Adrenal gland (tissue), 12 donors: ENCODE measurements around the gene DCAF11. TPM values are rescaled to one million over a fixed set of nuclear protein-coding genes. Genes with fewer than 3 reads are reported as not detected.

Experiments used
- DNase-seq, 7 donors: peaks; one replicate each; pipeline ENCODE4 v3.0.0-alpha.2; 2019 to 2020
- H3K27ac ChIP-seq, 5 donors: fragments of 200-600 bp; sonication (generic) in 4 of 5; 1 replicate in 3 of 5; 2 replicates in 2 of 5; pipeline versions ENCODE4 v1.5.1 to v1.8.0; 2016 to 2020; ENCODE audit warnings: mild to moderate bottlenecking in 1 of 5
- H3K27me3 ChIP-seq: fragments of 200-600 bp; 2 replicates; pipeline ENCODE4 v1.8.0; 2021
- H3K36me3 ChIP-seq, 2 donors: fragments of 200-600 bp; replicated peaks in 1 of 2; 1 replicate in 1 of 2; 2 replicates in 1 of 2; pipeline versions ENCODE4 v1.5.1 to v1.8.0; 2018 to 2022
- H3K4me1 ChIP-seq, 2 donors: fragments of 200-600 bp; replicated peaks in 1 of 2; 1 replicate in 1 of 2; 2 replicates in 1 of 2; pipeline versions ENCODE4 v1.5.1 to v1.8.0; 2018 to 2021
- H3K4me3 ChIP-seq, 4 donors: fragments of 200-600 bp; sonication (generic) in 3 of 4; one replicate each; pipeline ENCODE4 v1.5.1; 2016 to 2018
- H3K9me3 ChIP-seq, 3 donors: fragments of 200-600 bp; sonication (generic) in 1 of 3; replicated peaks in 1 of 3; 1 replicate in 2 of 3; 2 replicates in 1 of 3; pipeline versions ENCODE4 v1.5.1 to v1.8.0; 2016 to 2021
- CTCF ChIP-seq, 6 experiments: fragments of 450-650 bp in 4 of 6; fragments of 200-600 bp in 2 of 6; sonication (generic) in 1 of 6; IDR thresholded peaks; 1 replicate in 5 of 6; 2 replicates in 1 of 6; pipeline versions ENCODE4 v1.5.1 to v1.8.0; 2016 to 2021; ENCODE audit warnings: antibody characterized with exemption in 6 of 6, mild to moderate bottlenecking in 2 of 6, moderate library complexity in 1 of 6
- POLR2A ChIP-seq, 2 donors: fragments of 450-650 bp; IDR thresholded peaks; one replicate each; pipeline ENCODE4 v1.6.1; 2017; ENCODE audit warnings: antibody characterized with exemption in 2 of 2, mild to moderate bottlenecking in 2 of 2, moderate library complexity in 1 of 2
- WGBS, 4 donors: extraction: QIAGEN DNeasy Blood & Tissue Kit in 2 of 4; methylation state at CpG; one replicate each; pipeline versions ENCODE4 v1.1.5 to v1.1.7; 2013 to 2017; 5-methylcytosine and 5-hydroxymethylcytosine counted together
- intact Hi-C, 2 donors: fragments of 100-400 bp; cut with DNase I; formaldehyde crosslinking; loops; one replicate each; pipeline versions ENCODE4 v1.14.1 to v1.15.0; 2022 to 2023
- polyA plus RNA-seq, 3 donors: library from polyadenylated mRNA; stranded (reverse); fragments of 200-250 nt in 2 of 3; fragments of 350-450 nt in 1 of 3; fragmentation: Illumina TruSeq in 1 of 3; extraction: RNeasy Lipid Tissue Mini Kit (QIAGEN cat#74804) in 1 of 3; gene quantifications; one replicate each; pipeline ENCODE4 v1.2.3, GENCODE V29; 2013 to 2014
- total RNA-seq, 9 donors: library from RNA; depleted of rRNA in 4 of 9; stranded (reverse); fragments of >200 nt in 4 of 9; fragments of 120-200 nt in 1 of 9; fragmentation: NEBNext Ultra II Directional in 1 of 9; extraction: Animal tissue kit (Norgen Biotek cat#: 25700) in 1 of 9; gene quantifications; one replicate each; pipeline versions ENCODE4 v1.1.0 to v1.2.4, GENCODE V29; 2013 to 2023
- donor health status: healthy with polysubstance abuse.
- donor health status: Bipolar disorder and iron deficiency.
- donor health status: DM: yes; HTN: yes; CAD: no.
- donor health status: DM: no; HTN: no; CAD: no.
- donor health status: DM: no; HTN: no; CAD: no.
- donor health status: DM: yes; HTN: yes; CAD: no.

Gene DCAF11
- total and polyA plus RNA-seq, 12 donors: 40.4 to 401 (median 120) TPM

- H3K27me3 ChIP-seq: no peaks in the 10 kb centered on the region
- DNase-seq: peak; percentile 91 to 98 (median 97)
- WGBS, 4 donors: 0% methylated on average over 29 to 42 of the region's 42 CpGs
- H3K4me3 ChIP-seq: peak overlapping the region in 3 of 4 donors; percentile 51 to 81 (median 75)
- peak overlapping the region; percentile 97 to 100 (median 98) for H3K27ac ChIP-seq
- peaks cover 0 to 24% of the 10 kb centered on the region in 2 donors for H3K36me3 ChIP-seq
- no peaks in the 10 kb centered on the region for H3K9me3 ChIP-seq
- TF ChIP-seq CTCF (IDR thresholded peaks at IDR 0.05) (peak in 2 of 6 experiments; percentile 4 to 9), POLR2A (IDR thresholded peaks at IDR 0.05) (peak; percentile 63 to 89)
- intact Hi-C loops: no loop called here
- H3K4me1 ChIP-seq: peaks cover 19 to 22% of the 10 kb centered on the region in 2 donors
Measured at GRCh38 chr14:24113801-24114531, 611 bp upstream of the DCAF11 start.

DNA sequence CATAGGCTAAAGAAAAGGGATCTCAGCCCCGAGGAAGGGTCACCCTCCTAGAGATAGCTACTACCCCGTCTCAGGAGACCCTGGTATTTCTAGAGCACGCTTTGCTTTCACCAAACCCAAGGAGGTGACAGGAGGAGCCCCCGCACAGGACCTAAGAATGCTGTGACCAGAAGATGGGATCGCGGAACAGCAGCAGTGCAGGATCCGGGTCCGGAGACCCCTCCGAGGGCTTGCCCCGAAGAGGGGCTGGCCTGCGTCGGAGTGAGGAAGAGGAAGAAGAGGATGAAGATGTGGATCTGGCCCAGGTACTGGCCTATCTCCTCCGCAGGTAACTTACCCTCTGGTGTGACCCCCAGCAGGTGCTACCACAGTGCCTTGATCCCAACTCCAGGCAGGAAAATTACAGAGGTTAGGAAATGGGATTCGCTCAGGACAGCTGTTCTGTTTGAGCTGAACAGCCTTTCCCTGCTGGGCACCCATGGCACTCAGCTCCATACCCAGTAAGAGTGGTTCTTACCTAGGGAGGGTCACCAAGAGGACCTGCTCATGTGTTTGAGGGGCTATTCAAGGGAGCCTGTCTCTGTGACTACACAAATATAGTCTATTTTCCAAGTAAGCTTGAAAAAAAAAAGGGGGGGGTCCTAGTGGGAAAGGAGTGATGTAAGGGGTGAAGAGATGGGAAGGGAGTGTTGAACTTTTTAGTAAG, 998 bp downstream of the DCAF11 start:
- H3K36me3 ChIP-seq: peaks cover 0 to 40% of the 10 kb centered on the region in 2 donors
- intact Hi-C loops: no loop called here
- TF ChIP-seq CTCF (IDR thresholded peaks at IDR 0.05): no peak
- TF ChIP-seq POLR2A (IDR thresholded peaks at IDR 0.05): no peak
- no peaks in the 10 kb centered on the region for H3K9me3 ChIP-seq
- DNase-seq: peak in 1 of 7 donors; percentile 18
- WGBS, 4 donors: 1 to 2% (median 2%) methylated on average over 9 to 14 of the region's 14 CpGs
- H3K27me3 ChIP-seq: no peaks in the 10 kb centered on the region
- peak overlapping the region in 4 of 5 donors; percentile 97 to 100 (median 98) for H3K27ac ChIP-seq
- peak overlapping the region in 3 of 4 donors; percentile 19 to 81 (median 55) for H3K4me3 ChIP-seq
- peaks cover 19% of the 10 kb centered on the region in 2 donors for H3K4me1 ChIP-seq

GRCh38 chr14:24116128-24116814, 1.7 kb downstream of the DCAF11 start:
- H3K4me1 ChIP-seq: peaks cover 19% of the 10 kb centered on the region in 2 donors
- no peak for TF ChIP-seq CTCF (IDR thresholded peaks at IDR 0.05)
- TF ChIP-seq POLR2A (IDR thresholded peaks at IDR 0.05): no peak
- 69 to 79% (median 74%) methylated on average over 6 of the region's 6 CpGs for WGBS, 4 donors
- H3K9me3 ChIP-seq: no peaks in the 10 kb centered on the region
- peaks cover 0 to 47% of the 10 kb centered on the region in 2 donors for H3K36me3 ChIP-seq
- no peaks in the 10 kb centered on the region for H3K27me3 ChIP-seq
- intact Hi-C loops: no loop called here
- peak overlapping the region in 1 of 5 donors; percentile 97 for H3K27ac ChIP-seq
- DNase-seq: no peak
- peak overlapping the region in 1 of 4 donors; percentile 81 for H3K4me3 ChIP-seq

DNA sequence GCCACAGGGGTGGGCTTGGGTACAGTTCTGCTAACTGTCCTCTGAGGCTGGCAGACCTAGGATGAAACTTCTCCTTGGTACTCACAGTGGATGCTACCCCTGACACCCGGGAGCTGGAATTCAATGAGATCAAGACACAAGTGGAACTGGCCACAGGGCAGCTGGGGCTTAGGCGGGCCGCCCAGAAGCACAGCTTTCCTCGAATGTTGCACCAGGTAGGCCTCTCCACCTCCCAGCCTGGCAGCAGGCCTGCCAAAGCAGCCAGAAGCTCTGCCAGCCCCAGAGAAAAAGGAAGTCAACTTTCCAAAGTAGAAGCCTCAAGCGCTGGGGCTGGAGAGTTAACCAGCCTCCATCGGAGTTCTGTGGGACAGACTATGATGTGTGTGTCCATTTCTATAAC, 2.6 kb downstream of the DCAF11 start:
- TF ChIP-seq POLR2A (IDR thresholded peaks at IDR 0.05): no peak
- TF ChIP-seq CTCF (IDR thresholded peaks at IDR 0.05): no peak
- 77 to 93% (median 90%) methylated on average over 6 of the region's 6 CpGs for WGBS, 4 donors
- Histone ChIP-seq H3K27me3 (no peaks in the 10 kb centered on the region), H3K27ac (no peak overlapping the region), H3K9me3 (no peaks in the 10 kb centered on the region), H3K4me1 (peaks cover 19% of the 10 kb centered on the region in 2 donors), H3K4me3 (no peak overlapping the region), H3K36me3 (peaks cover 0 to 56% of the 10 kb centered on the region in 2 donors)
- intact Hi-C loops: no loop called here
- DNase-seq: no peak
